ENCODE data around the gene CD1D. TPM values are rescaled to one million over a fixed set of nuclear protein-coding genes. Genes with fewer than 3 reads are reported as not detected.

Gene CD1D
- polyA plus RNA-seq, 3 donors: 4.7 to 6.8 (median 5.7) TPM

Other genes starting within 250 kb of the CD1D start
- 100 to 1,000 TPM; 185 to 203 (median 200) TPM for gene KIRREL1, start 187.2 kb upstream of the CD1D start, polyA plus RNA-seq (ENCODE audit: insufficient read length in 3 of 3)
- not detected for gene CD1A, start 73.5 kb downstream of the CD1D start, polyA plus RNA-seq (ENCODE audit: insufficient read length in 3 of 3)
- 1 to 10 TPM in 1 of 3 donors, under 1 TPM in 2; 0.60 to 1.4 (median 0.87) TPM for gene CD1C, start 109.0 kb downstream of the CD1D start, polyA plus RNA-seq (ENCODE audit: insufficient read length in 3 of 3)
- gene CD1B, start 150.6 kb downstream of the CD1D start, polyA plus RNA-seq (ENCODE audit: insufficient read length in 3 of 3): not detected
- under 1 TPM in 1 of 3 donors, not detected in 2; 0.17 TPM for gene CD1E, start 173.0 kb downstream of the CD1D start, polyA plus RNA-seq (ENCODE audit: insufficient read length in 3 of 3)
- gene OR10T2, start 218.6 kb downstream of the CD1D start, polyA plus RNA-seq (ENCODE audit: insufficient read length in 3 of 3): not detected
- gene OR10K2, start 245.3 kb downstream of the CD1D start, polyA plus RNA-seq (ENCODE audit: insufficient read length in 3 of 3): not detected